ENCODE results near the gene XPNPEP1.

Gene XPNPEP1

GRCh38 chr10:109892117-109892516 is 31.2 kb downstream of the XPNPEP1 start:
- DNase-seq = no peak

DNA sequence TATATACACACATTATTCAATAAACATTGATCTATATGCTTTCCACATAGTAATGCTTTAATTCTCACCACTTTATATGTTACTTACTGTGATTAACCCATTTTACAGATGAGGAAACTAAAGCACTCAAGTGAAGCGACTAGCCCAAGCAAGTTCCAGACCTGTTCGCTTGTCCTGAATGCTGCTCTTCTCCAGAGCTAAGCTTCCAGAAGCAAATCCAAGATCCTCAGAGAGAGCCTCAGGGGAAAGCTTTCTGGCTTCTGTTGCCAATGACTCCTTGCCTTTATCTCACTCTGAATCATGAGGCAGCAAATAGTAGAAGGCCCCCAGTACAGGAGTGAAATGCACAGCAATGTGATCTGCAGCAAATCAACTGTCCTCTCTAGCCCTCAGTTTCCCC is 32.2 kb downstream of the XPNPEP1 start:
- DNase-seq = no peak

- no peak for DNase-seq
Observed at GRCh38 chr10:109889867-109890266, 33.4 kb downstream of the XPNPEP1 start.

DNA sequence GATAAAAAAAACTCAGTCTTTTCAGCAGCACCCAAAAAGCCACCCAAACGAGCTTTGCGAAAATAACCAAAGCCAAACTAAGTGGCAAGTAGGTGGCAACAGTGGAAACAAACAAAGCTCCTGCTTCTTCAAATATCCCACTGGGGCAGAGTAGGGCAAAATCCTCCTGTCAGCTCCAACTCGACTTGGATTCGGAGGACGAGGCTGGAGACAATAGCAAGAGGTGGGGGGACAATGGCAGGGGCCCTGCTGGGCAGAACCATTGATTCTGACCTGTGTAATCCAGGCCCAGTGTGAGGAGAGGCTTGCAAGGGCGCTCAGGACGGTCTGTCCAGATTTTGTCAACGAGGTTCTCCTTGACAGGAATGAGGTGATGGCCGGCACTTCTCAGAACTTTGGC is 35.5 kb downstream of the XPNPEP1 start:
- no peak for DNase-seq

GRCh38 chr10:109887243-109887642 is 36.1 kb downstream of the XPNPEP1 start:
- DNase-seq = no peak

GRCh38 chr10:109886781-109887140 is 36.5 kb downstream of the XPNPEP1 start:
- no peak for DNase-seq

DNA sequence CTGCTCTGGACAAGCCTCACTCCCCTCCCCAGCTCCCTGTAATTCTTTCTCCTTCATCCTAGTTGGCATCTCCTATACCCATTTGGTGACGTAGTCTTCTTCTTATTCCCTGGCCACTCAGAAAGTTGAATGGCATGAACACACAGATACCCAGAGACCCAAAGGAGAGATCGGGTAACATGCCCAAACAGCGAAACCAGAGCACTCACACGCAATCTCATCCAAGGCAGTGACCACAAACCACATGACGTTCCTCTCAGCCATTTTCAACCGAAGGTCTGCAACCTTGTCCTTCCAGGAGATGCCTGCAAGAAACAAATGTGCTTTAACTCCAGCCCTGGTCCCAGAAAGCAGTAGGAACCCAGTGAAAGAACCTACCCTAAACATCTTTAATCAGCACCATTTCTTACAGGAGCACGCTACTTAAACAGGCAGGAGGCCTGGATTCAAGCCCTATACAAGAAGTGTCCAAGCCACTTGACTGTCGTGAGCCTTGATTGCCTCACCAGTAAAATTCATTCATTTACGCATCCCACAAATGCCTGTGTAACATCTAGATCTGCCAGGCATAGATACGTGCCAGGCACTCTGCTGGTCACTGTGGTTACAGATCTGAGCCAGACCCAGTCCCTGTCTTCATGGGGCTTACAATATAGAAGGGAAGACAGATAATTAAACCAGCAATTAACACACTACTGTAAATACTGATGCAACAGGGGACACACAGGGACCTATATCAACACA is 37.1 kb downstream of the XPNPEP1 start:
- no peak for DNase-seq

- peak; percentile 95 for DNase-seq
Observed at GRCh38 chr10:109883859-109884771, 39.2 kb downstream of the XPNPEP1 start.

- DNase-seq = peak; percentile 33
Observed at GRCh38 chr10:109882251-109883057, 40.9 kb downstream of the XPNPEP1 start.

DNA sequence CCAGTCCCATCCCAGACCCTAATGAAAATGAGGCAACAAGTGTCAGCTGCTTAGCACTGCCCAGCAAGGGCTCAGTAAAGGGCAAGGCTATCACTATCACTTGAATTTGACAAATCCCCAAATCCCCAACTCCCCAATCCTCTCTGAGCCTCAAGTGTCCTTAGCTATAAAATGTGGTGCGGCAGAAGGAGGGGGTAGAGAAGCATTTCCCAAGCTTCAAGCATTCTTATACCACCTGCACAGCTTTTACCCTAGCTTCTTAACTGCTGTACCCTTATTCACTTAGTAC is 41.6 kb downstream of the XPNPEP1 start:
- DNase-seq = no peak

DNA sequence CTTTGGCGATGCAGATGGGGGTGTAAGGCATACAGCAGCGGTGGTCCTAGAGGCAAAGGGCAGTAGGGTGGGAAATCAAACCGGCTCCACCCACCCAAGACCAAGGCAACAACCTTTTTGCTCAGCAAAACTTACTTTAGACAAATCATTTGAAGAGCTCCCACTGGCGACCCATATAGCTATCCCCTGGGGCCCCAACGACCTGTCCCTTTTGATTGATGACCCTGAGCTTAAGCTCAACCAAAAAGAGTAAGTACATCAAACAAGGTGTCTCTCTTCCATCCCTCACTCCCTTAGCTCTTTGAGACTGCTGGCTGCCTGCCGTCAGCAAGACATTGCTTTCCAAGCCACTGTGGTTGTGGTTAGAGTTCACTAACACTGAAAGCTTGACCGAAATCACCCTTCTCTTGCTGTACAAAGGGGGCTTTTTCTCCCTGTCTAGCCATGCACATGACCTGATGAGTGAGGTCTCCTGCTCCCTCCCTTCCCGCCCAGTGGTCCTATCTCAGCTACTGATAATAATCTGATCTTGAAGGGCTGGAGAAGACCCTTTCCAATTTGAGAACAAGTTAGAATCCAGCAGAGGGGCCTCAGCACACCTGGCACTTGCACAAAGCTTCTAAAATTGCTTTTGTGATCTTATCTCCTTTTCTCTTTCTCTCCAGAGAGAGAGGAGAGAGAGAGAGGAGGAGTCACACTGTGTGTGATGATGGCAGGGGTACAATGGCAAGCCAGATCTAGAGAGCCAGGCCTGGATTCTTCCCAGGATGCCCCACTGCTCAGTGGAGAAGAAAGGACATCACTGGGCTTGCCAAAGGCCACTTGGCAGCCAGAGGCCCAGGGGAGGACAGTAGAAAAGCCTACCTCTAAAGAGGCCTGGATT is 42.2 kb downstream of the XPNPEP1 start:
- peak; percentile 23 for DNase-seq

- peak; percentile 14 for DNase-seq
Observed at GRCh38 chr10:109877546-109877945, 45.8 kb downstream of the XPNPEP1 start.

- peak; percentile 29 for DNase-seq
Observed at GRCh38 chr10:109875828-109876821, 47.2 kb downstream of the XPNPEP1 start.

DNA sequence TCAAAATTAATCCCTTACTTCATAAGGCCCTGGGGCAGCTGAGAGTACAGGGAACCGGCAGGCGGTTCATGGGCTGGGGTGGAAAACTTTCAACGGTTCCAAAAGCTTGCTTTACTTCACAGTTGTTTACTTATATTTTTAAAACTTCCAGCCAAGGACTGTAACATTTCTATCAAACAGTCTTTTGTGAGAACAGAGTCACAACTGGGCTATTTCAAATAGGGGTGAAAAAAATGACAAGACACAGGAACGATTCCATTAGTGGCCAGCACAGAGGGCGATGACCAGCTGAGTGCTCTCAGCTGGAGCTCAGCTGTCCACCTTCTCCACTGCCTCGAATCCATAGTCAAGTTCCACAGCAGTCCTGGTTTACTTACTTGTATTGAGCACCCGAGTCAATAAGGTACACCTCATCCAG is 48.2 kb downstream of the XPNPEP1 start:
- peak; percentile 15 for DNase-seq

- peak; percentile 31 for DNase-seq
Observed at GRCh38 chr10:109871476-109871875, 51.8 kb downstream of the XPNPEP1 start.

DNA sequence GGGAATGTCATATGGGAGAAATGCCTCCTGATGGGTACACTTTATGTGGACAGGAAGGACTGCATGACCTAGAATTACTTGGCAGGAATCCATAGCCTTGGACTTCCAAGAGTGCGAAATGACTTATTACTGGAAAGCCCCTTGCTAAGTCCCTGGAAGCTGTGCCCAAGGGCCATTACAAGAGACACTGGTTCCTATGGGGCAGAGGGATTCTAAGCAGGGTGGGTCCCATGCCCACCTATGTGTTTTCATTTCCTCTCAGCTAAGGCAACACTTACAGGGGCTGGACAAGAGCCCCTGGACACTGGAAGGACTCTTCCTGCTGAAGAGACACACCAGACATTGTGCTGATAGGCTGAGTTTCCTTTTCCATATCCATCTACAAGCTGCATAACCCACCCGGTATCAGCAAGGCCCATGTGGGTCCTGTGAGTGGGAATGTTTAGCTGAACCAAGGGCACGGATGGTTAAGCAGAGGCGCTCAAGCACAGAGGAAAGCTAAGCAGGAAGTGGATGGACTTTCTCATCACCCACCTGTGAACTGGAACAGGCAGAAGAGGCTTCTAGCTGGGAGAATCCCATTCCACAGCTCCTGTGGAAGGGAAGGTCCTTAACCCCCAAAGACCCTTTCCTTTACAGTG is 56.2 kb downstream of the XPNPEP1 start:
- peak; percentile 26 for DNase-seq

GRCh38 chr10:109866168-109866994 is 56.9 kb downstream of the XPNPEP1 start:
- DNase-seq = peak; percentile 57

DNA sequence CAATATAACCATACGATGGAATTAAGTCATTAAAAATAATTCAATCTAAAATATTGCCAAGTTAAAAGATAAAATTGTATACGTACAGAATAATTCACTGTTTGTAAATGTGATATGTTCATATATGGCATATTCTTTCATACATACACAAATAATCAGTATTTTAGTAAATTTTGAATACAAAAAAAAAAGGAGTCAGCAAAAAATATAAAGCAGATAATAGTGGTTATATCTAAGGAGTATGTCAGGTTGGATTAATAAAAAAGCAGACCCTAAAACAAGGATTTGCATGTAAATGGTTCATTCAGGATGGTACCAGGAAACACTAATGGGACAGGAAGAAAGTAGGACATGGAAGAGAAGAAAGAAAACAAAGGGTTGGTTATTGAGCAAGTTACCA is 59.5 kb downstream of the XPNPEP1 start:
- DNase-seq = no peak

DNA sequence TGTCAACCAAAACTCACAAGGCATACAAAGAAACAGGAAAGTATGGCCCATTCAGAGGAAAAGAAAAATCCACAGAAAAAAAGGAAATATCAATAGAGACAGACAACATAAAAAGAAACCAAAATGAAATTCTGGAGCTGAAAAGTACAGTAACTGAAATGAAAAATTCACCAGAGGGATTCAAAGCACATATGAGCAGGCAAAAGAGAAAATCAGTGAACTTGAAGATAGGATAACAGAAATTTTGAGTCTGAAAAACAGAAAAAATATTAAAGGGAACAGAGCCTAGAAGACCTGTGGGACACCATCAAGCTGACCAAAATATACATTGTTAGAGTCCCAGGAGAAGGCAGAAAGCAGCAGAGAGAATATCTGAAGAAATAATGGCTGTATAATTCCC is 60.6 kb downstream of the XPNPEP1 start:
- no peak for DNase-seq

- peak; percentile 47 for DNase-seq
Observed at GRCh38 chr10:109862041-109862440, 61.3 kb downstream of the XPNPEP1 start.
